Loucy (cell line): ENCODE data around the gene IGSF5.

Experiments used
- CTCF ChIP-seq: fragments of 200-600 bp; sonication (generic); conservative IDR thresholded peaks from 2 replicates; pipeline ENCODE4 v1.5.1; 2014; ENCODE audit warnings: mild to moderate bottlenecking, antibody characterized with exemption, low read length
- EZH2phosphoT487 ChIP-seq: fragments of 200-600 bp; IDR thresholded peaks from 2 replicates; pipeline ENCODE4 v1.6.1; 2018; ENCODE audit warnings: antibody characterized with exemption, mild to moderate bottlenecking, moderate library complexity, borderline replicate concordance

- TF ChIP-seq CTCF (no peak), EZH2phosphoT487 (no peak)
These were observed 55.3 kb downstream of the IGSF5 start for GRCh38 chr21:39800311-39800710.
